Measurements from ENCODE around the gene OR5B12. TPM values are rescaled to one million over a fixed set of nuclear protein-coding genes. Genes with fewer than 3 reads are reported as not detected.

The OR5B12 gene
- total RNA-seq, 1 donor from 2014 or later, result not detected

DNA sequence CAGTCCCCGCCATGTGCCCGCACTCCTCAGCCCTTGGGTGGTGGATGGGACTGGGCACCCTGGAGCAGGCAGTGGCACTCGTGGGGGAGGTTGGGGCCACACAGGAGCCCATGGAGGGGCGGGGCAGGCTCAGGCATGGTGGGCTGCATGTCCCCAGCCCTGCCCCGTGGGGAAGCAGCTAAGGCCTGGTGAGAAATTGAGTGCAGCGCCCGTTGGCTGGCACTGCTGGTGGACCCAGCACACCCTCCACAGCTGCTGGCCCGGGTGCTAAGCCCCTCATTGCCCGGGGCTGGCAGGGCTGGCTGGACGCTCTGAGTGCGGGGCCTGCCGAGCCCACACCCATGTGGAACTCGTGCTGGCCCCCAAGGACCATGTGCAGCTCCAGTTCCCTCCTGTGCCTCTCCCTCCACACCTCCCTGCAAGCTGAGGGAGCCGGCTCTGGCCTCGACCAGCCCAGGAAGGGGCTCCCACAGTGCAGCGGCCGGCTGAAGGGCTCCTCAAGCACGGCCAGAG lies 51.4 kb downstream of the OR5B12 start:
- no peaks in the 10 kb centered on the region for H3K36me3 ChIP-seq
- no peaks in the 10 kb centered on the region for H3F3A ChIP-seq (ENCODE audit: low read depth)
- Mint-ChIP-seq H3K9me3 (peaks cover 10% of the 10 kb centered on the region), H3K4me3 (no peak overlapping the region), H3K4me1 (no peaks in the 10 kb centered on the region), H3K36me3 (no peaks in the 10 kb centered on the region), H3K27me3 (ENCODE audit: insufficient read depth, low read depth) (no peaks in the 10 kb centered on the region), H3K27ac (no peak overlapping the region)
- H2AFZ ChIP-seq (replicated peaks), result no peak overlapping the region
- H3K79me2 ChIP-seq (ENCODE audit: low read depth), result no peaks in the 10 kb centered on the region
- H3K4me3 ChIP-seq, result no peak overlapping the region
- no peak overlapping the region for H3K27ac ChIP-seq
- no peak overlapping the region for H3K9ac ChIP-seq
- no peaks in the 10 kb centered on the region for H3K4me1 ChIP-seq
- H3K9me3 ChIP-seq (ENCODE audit: low read depth), result peaks cover 3% of the 10 kb centered on the region
- no peak overlapping the region for H3K4me2 ChIP-seq
- no peak for DNase-seq (ENCODE audit: low spot score)
- TF ChIP-seq EZH2phosphoT487 (IDR thresholded peaks at IDR 0.05) (no peak), EZH2 (IDR thresholded peaks at IDR 0.05) (no peak)
- TF ChIP-seq, protein P1, sequence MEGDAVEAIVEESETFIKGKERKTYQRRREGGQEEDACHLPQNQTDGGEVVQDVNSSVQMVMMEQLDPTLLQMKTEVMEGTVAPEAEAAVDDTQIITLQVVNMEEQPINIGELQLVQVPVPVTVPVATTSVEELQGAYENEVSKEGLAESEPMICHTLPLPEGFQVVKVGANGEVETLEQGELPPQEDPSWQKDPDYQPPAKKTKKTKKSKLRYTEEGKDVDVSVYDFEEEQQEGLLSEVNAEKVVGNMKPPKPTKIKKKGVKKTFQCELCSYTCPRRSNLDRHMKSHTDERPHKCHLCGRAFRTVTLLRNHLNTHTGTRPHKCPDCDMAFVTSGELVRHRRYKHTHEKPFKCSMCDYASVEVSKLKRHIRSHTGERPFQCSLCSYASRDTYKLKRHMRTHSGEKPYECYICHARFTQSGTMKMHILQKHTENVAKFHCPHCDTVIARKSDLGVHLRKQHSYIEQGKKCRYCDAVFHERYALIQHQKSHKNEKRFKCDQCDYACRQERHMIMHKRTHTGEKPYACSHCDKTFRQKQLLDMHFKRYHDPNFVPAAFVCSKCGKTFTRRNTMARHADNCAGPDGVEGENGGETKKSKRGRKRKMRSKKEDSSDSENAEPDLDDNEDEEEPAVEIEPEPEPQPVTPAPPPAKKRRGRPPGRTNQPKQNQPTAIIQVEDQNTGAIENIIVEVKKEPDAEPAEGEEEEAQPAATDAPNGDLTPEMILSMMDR (IDR thresholded peaks at IDR 0.05), result no peak
- no peaks in the 10 kb centered on the region for H4K20me1 ChIP-seq (ENCODE audit: low read depth)
- H3K27me3 ChIP-seq, result no peaks in the 10 kb centered on the region

Other genes with a start within 250 kb of the OR5B12 start
- gene OR1S2, start 238.1 kb downstream of the OR5B12 start, total RNA-seq (ENCODE audit: low replicate concordance), result not detected in 2 replicates
- not detected in 2 replicates for gene OR1S1, start 229.5 kb downstream of the OR5B12 start, total RNA-seq (ENCODE audit: low replicate concordance)
- not detected in 2 replicates for gene OR10Q1, start 213.3 kb downstream of the OR5B12 start, total RNA-seq (ENCODE audit: low replicate concordance)
- not detected in 2 replicates for gene OR10W1, start 174.0 kb downstream of the OR5B12 start, total RNA-seq (ENCODE audit: low replicate concordance)
- not detected in 2 replicates for gene OR5B17, start 83.2 kb downstream of the OR5B12 start, total RNA-seq (ENCODE audit: low replicate concordance)
- not detected in 2 replicates for gene OR5B3, start 35.4 kb downstream of the OR5B12 start, total RNA-seq (ENCODE audit: low replicate concordance)
- gene OR5B2, start 14.1 kb downstream of the OR5B12 start, total RNA-seq (ENCODE audit: low replicate concordance), result not detected in 2 replicates
- gene OR5B21, start 65.9 kb upstream of the OR5B12 start, total RNA-seq (ENCODE audit: low replicate concordance), result not detected in 2 replicates
- gene LPXN, start 133.6 kb upstream of the OR5B12 start, total RNA-seq (ENCODE audit: low replicate concordance), result 3.1 and 5.0 TPM in 2 replicates
- gene ZFP91, start 136.8 kb upstream of the OR5B12 start, total RNA-seq (ENCODE audit: low replicate concordance), result 37.7 and 52.0 TPM in 2 replicates
- 1.6 and 4.2 TPM in 2 replicates for gene CNTF, start 180.4 kb upstream of the OR5B12 start, total RNA-seq (ENCODE audit: low replicate concordance)

All from neural progenitor cell (in vitro differentiated cells).